Stimulated activated naive CD8-positive, alpha-beta T cell treated with anti-CD3 and anti-CD28 coated beads, Interleukin-15, Interleukin-2, amounts not matched to agents 100 U/mL and 50 U/mL, for 24 hours (primary cell): ENCODE results near the gene HCFC1R1.

Experiments used
- ATAC-seq: fragments of 150-1000 bp; cut with Tn5 transposase; one replicate; pipeline ENCODE4 v1.10.0; 2021
- DNase-seq: peaks from one replicate; pipeline ENCODE4 v3.0.0; 2021

HCFC1R1 gene

DNA sequence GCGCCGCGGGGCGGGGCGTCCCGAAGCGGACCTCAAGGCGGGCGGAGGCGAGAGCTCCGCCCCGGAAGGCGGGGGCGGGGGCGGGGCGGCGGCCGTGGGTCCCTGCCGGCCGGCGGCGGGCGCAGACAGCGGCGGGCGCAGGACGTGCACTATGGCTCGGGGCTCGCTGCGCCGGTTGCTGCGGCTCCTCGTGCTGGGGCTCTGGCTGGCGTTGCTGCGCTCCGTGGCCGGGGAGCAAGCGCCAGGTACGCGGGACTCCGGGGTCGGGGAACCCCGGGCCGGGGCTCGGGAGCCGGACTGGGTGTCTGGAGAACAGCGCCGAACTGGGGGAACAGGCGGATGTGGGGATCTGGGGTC, 3.5 kb downstream of the HCFC1R1 start, which contains the start of gene TNFRSF12A:
Gene TNFRSF12A, plus strand, starts transcription at position 122 of the 357 bp plus-strand sequence. Its CDS starts 30 bp downstream, at position 152.
- ATAC-seq (peak; percentile 5), DNase-seq (peak; percentile 82)

DNA sequence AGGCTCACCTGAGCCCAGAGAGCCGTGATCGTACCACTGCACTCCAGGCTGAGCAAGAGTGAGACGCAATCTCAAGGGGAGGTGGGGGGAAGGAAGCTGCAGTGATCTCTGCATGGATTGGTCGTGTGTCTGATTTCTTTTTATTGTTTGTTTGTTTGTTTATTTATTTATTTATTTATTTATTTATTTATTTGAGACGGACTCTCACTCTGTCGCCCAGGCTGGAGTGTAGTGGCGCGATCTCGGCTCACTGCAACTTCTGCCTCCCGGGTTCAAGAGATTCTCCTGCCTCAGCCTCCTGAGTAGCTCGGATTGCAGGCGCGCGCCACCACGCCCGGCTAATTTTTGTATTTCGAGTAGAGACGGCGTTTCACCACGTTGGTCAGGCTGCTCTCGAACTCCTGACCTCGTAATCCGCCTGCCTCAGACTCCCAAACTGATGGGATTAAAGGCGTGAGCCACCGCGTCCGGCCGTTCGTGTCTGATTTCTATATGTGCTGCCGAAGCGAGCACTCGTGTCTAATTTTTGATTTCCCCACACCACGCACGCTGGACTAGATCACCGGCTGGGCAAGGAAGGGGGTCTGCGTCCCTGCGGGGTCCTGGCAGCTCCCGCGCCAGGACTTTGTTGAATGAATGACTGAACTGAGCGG, 4.0 kb downstream of the HCFC1R1 start:
- no peak for ATAC-seq
- DNase-seq = no peak

DNA sequence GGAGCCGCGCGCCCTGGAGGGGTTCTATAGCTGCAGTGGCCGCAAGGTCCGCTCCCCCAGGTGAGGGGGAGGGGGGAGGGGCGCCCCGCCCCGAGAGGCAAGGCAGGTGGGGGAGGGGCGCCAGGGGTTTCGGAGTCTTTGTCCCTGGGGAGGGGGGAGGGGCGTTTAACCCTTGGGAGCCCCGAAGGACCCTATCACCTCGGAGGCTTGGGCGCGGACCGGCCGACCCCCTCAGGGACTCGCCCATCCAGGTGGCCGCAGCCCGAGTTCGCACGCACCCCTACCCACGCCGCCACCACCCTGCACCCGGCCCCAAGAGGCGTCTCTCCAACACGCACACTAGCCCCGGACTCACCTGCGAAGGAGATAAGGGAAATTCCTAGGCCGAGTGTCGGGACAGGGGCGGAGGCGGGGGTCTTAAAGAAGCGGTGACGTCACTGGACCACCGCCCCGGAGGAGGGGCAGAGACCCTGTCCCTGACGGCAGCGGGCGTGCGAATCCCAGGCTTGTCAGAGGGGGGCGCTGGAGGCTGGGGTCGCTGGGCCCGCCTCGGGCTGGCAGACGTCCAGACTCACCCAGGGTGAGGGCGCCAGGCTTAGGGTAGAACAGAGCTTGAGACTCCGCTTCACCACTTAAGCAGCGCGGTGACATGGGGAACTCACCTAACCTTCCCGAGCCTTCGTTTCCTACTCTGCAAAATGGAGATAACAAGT, 5.8 kb downstream of the HCFC1R1 start, which contains the start of gene CLDN6:
Gene CLDN6, minus strand, starts transcription at position 390 of the 713 bp plus-strand sequence. CDS start 2,162 bp downstream, outside the sequence.
- ATAC-seq = no peak
- DNase-seq = peak; percentile 68

DNA sequence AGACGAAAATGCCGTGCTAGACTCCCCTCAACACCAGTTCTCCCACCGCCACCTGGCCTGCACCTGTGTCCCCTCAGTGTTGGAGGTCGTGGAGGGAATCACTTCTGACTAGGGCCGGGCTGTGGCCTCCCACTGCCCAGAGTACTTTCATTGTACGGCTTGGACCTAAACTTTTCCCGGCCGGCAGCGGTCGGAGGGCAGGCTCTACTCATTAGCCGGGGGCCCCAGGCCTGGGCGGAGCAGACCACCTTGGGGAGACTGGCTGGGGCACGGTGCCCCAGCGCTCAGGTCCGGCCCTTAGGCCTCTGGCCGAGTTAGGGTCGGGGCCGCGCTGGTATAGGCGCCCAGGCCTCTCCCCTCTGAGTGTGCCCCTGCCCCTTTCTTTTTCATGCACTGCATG, 6.4 kb downstream of the HCFC1R1 start:
- ATAC-seq (no peak), DNase-seq (no peak)

DNA sequence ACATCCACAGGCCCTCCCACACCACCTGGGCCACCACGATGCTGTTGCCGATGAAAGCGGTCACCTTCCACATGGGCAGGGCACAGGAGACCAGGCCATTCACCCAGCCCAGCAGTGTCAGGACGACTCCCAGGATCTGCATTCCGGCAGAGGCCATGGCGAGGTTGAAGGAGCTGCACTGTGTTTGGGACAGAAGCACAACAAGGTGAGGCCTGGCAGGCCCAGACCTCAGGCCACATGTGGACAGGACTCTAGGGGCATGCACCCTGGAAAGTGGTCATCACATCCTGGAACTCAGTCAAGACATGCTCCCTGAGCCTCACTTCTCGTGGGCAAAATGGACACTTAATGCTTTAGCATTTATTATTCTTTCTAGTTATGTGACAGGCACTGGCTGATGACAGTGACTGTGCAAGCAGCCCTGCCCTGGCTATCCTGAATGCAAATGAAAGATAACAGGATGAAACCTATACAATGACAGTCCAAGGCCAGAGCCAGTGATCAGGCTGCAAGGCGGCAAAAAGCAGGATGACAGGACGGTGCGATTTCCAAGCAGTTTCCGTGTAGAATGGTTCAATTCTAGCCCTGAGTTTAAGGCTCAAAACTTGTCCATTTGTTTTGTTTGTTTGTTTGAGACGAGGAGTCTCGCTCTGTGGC, 7.7 kb downstream of the HCFC1R1 start:
- DNase-seq (no peak), ATAC-seq (no peak)

DNA sequence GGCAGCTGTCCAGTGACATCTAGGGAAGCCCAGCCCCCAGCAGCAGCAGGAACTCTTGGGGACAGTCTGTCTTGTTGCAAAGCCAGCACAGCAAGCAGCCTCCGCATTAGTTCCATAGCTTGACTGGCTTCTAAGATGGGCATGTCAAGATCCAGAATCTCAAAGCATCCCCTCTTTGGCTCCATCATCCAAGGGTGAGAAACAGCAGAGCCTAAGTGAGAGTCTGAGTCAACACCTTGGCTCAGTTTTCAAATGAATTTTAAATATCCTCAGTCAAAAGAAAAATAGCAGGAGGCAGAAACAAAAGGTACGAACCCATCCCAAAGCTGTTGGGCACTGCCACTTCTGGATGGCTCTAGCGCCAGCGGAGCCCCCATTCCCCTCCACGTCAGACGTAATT, 8.8 kb downstream of the HCFC1R1 start:
- no peak for ATAC-seq
- no peak for DNase-seq

DNA sequence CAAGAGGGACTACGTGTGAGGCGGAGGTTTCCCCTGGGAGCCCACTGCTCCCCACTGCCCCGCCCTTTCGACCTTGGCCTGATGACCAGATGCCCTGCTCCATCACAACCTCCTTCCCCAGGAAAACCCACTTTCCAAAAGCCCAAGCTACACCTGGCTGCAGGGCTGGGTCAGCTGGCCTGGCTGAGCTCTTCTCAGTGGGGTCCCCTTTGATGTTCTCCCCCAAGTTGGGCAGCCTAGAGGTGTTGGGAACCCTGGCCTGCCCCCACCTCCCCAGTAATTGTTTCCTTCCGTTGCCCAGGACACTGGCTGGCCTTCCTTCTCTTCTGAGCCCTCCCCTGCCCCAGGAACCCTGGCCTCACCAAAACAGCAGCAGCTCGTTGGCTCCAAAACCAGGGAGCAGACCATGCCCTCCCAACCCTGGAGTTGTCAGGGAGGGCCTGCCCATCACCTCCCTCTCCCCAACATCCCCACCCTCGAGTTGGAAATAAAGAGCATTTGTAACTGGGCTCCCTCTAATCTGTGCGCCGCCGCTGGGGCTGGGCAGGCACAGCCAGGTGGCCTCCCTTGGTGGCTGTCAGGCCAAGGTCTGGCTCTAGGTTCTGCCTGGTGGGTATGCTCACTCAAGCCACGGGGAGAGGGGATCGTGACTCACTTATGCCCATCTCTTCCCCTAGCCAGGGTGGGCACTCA, 9.6 kb downstream of the HCFC1R1 start:
- no peak for ATAC-seq
- DNase-seq = no peak

DNA sequence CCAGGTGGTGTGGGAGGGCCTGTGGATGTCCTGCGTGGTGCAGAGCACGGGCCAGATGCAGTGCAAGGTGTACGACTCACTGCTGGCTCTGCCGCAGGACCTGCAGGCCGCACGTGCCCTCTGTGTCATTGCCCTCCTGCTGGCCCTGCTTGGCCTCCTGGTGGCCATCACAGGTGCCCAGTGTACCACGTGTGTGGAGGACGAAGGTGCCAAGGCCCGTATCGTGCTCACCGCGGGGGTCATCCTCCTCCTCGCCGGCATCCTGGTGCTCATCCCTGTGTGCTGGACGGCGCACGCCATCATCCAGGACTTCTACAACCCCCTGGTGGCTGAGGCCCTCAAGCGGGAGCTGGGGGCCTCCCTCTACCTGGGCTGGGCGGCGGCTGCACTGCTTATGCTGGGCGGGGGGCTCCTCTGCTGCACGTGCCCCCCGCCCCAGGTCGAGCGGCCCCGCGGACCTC, 10.2 kb downstream of the HCFC1R1 start:
- ATAC-seq (no peak), DNase-seq (no peak)

DNA sequence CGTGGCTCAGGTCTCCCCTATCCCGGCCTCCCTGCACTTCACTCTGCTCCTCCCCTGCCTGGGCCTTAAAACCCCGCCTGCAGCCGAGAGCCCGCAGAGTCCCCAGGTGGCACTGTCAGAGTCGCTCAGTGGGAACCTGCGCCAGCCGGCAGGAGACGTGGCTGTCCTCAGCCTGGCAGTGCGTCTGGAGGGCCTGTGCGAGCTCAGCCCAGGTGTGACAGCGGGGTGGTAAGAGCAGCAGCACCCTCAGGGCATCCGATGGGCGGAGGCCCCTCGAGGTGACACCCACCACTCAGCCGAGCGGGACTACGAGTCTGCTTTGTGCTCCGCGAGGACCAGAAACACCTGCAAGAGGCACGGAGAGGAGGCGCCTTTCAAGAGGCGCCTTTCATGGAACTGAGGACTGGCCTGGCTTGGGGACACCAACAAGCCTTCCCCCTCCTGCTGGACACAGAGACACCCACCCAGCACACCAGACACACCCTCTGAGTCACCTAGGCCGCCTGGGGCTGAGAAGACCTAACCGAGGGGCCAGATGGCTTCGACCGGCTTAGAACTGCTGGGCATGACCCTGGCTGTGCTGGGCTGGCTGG, 10.8 kb downstream of the HCFC1R1 start, which contains the start of gene CLDN9:
Gene CLDN9, plus strand, starts transcription at position 96 of the 593 bp plus-strand sequence. Its CDS starts 440 bp downstream, at position 536.
- DNase-seq (no peak), ATAC-seq (no peak)

DNA sequence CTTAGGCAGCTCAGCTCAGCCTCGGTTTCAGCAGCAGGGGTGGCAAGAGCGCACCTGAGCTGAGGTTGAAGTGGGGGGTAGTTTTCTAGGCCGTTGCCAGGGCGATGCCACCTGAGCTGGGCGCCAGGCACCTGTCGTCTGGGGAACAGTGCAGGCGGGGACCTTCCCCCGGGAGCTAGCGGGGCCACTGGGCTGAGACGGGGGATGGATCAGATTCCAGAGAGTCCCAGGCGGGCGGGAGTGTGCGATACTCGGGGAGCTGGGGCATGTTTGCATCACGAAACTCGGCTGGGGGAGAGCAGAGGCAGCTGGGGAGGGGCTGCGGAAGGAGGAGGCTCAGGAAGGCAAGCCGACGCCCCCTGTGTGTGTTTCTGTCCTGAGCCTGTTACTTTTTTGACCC, 11.5 kb downstream of the HCFC1R1 start:
- no peak for DNase-seq
- no peak for ATAC-seq

DNA sequence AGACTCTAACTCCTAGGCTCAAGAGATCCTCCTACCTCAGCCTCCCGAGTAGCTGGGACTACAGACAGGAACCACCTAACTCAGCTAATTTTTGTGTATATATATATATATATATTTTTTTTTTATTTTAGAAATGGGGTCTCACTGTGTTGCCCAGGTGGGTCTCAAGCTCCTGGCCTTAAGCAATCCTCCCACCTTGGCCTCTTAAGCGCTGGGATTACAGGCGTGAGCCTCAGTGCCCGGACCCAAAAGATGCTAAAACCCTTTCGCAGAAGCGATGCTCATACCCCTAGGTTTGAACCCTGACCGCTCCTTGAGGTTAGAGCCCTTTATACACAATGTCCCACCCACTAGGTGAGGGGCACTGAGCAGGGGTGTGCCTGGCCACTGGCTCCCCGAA, 13.2 kb downstream of the HCFC1R1 start:
- no peak for DNase-seq
- ATAC-seq = no peak

DNA sequence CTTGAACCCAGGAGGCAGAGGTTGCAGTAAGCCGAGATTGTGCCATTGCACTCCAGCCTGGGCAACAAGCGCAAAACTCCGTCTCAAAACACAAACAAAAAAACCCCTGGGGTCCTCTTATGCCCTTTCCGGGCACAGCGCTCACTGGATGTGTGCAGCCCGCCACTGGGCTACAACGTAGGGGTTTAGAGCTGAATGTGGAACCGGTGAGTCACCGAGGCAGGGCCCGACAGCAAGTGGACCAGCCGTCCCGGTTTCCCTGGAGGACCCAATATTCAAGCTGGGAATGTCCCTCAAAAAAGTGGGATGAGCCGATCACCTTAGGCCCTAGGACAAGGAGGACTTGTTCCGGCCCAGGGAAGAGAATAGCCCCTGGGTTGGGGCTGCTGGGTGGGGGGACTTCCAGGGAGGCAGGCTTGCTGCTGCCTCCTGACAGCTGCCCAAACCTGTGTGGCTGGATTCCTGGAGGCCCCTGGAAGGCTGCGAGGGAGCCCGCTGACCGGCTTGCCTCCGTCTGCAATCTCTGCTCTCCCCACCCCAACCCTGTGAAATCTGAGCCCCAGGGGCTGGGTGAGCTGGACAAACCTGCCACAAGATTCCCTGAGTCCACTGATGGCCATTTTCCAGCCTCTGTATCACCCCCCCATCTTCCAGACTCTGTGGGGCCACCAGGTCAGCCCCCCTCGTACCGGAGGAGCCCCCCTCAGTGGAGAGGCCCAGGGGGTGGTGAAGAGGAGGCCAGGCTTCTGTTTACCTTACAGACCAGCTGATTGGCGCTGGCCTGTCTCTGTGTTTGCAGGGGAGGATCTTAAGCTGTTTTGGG, 14.0 kb downstream of the HCFC1R1 start:
- no peak for ATAC-seq
- DNase-seq = no peak

DNA sequence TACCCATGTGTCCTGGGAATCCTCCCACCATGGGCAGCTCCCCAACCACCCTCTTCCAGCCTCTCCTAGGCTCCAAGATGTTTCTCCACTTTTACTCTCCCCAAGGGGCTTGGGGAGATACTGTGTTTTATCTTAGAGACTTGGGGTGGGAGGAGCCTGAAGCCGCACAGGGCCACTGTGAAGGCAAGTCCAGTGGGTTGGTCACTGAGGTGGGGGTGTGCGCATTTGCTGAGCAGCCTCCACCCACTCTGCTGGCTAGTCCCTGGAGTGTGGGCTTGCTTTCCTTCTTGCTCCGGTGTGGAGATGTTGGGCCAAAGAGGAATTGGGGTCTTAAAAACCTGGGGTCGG, 15.1 kb downstream of the HCFC1R1 start:
- DNase-seq (no peak), ATAC-seq (no peak)

DNA sequence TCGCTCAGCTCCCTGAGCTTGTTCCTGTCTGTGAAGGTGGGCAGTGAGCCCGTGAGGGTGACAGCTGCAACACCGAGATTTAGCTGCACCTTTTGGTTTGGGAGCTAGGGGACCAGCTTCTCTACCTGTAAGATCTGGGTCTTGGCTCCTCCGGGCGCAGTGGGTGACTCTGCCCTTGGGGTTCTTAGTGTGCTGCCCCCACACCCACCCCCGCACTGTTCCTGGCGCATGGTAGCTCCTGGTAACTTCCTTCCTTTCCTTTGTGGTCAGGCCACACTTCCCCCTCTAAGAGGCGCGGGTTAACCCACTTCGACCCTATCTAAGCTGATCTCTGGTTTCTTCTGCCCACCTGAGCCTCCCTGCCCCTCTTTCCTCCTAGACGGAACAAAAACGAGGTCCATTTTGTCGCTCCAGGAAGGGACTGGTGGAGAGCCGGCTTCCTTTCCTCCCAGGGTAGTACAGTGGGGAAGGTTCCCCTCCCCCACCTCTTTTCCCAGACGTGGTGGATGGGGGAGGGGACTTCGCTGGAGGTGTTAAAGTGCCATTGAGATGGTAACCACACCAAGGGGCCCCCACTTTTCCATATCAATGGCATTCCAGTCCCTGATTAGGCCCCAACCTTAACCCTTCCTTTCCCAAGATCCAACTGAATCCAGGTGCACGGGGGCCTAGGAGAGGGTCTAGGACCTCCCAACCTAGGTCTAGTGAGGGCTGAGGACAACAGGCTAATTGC, 15.6 kb downstream of the HCFC1R1 start:
- ATAC-seq = no peak
- DNase-seq = peak; percentile 25

DNA sequence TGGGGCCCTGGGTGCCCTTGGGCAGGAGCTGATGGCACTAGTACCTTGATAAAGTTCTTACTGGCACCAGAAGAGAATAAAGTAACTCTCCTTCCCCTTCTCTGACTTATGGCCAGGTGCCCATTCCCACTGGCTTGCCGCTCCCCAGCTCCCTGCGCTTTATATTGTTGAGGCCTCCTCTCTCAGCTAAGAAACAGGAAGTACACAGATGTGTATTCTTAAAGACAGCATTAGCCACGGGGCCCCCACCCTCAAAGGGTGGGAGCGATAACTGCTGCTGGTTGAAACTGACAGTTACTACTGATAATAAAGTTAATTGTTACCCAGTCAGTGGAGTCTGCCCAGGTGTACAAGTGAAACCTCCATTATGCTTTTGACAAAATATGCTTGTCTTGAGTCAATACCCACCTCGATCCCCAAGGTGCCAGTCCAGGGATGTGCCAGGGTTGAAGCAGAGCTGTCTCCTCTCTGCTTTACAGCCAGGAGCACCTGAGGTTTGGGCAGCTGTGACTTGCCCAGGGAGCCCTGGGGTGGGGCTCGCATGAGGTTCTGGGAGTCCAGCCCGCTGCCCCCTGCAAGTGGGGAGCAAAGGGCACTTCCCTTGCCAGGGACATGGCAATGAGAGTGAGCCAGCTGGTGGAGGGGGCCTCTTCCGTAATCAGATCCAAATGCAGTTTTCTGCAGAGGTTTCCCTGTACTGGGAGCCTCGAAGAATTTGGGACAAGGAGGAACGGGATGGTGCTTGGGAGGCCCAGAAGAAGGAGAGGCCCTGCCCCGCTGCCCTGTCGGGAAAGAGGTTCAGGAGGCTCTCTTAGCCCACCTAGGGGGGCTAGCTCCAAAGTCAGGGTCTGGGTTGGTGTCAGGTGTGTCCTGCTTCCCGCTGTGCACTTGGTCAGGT, 16.4 kb downstream of the HCFC1R1 start:
- DNase-seq (no peak), ATAC-seq (no peak)

DNA sequence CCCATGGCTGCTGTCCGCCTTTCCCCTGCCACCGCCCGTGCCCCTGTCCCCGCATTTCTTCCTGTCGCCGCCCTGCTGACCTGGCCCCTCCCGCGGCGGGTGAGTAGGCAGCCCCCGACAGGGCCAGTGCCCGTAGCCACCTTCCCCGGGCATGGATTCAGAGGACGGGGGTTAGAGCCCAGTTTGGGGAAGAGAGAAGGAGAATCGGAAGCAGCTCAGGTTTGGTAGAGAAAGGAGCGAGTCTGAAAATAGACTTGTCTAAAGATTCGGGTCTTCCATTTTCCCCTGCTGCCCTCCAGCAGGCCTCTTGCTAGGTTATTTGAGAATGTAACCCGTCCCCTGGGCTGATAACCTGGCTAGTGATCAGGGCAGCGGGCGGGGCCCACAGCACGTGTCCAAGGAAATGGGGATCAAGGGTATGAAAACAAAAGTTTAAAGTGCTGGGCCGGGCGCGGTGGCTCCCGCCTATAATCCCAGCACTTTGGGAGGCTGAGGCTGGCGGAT, 18.9 kb downstream of the HCFC1R1 start:
- no peak for ATAC-seq

DNA sequence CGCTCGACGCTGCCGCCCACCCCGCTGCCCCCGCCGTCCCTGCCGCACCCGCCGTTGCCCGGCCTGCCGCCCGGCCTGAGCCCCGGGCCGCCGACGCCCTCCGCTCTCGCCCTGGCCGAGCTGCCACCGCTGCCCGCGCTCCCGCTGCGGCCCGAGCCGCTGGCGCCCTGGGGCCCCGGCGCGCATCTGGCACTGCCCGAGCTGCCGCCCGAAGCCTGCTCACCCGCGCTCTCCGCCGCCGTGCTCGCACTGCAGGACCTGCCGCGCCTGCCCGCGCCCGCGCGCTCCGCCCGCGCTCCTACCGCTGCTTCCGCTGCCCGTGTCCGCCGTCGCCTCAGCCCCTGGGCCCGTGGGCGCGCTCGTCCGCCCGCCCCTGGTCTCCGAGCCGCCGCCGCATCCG, 19.4 kb downstream of the HCFC1R1 start:
- no peak for ATAC-seq

More for the DNA sequence above, 18.9 kb downstream of the HCFC1R1 start:
- no peak for DNase-seq

DNA sequence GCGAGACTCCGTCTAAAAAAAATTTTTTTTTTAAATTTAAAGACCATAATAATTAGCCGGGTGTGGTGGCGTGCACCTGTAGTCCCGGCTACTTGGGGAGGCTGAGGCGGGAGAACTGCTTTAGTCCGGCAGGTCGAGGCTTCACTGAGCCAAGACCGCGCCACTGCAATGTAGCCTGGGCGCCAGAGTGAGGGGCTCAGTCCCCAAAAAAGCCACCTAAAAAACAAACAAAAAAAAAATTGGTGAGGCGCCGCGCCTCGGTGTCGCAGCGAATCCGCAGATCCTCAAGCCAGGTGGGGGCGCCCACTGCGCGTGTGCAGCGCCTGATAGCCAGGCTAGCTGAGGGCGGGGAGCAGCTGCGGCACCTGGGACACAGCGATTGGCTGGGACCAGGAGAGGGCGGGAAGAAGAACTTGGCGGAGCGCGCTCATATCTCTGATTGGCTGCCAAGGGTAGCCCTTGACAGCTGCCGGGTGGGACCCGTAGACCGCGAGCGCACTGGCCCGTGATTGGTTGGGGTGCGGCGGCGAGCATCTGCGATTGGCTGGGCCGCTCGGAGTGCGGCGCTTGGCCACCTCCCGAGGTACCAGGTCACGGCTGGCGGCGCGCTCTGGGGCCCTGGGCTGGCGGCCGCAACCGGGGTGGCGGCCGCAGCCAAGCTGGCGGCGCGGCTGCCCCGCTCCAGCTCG, 20.0 kb downstream of the HCFC1R1 start:
- peak; percentile 95 for DNase-seq

More for the DNA sequence above, 19.4 kb downstream of the HCFC1R1 start:
- DNase-seq = peak; percentile 31

DNA sequence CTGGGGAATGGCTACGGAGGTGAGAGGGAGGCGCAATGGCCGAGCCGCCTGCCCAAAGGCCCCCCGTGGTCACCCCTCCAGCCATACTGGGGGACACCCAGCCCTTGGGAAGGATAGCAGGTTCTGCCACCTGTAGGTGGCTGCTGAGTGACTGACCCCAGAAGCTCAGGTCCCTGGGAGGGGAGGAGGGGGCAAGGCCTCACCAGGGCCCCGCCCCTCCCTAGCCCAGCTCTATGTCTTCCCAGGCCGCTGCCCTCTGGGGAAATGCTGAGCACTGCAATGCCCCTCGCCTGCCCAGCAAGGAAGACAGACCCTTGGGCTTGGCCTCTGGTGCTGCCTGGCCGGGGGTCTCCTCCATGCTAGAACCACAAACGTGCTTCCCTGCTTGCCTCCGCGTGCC, 22.4 kb downstream of the HCFC1R1 start:
- ATAC-seq (no peak), DNase-seq (no peak)

More for the DNA sequence above, 20.0 kb downstream of the HCFC1R1 start:
- peak; percentile 99 for ATAC-seq
